Daoy (cell line): Measurements from ENCODE around the gene EFEMP2. TPM values are rescaled to one million over a fixed set of nuclear protein-coding genes. Genes with fewer than 3 reads are reported as not detected.

Source experiments
- DNase-seq: peaks from one replicate; pipeline ENCODE4 v3.0.0-alpha.2; 2015; ENCODE audit warnings: low read depth
- total RNA-seq: library from RNA; depleted of rRNA; stranded (reverse); fragments of >200 nt; shearing (Covaris generic); gene quantifications from 2 replicates; pipeline ENCODE4 v1.2.3, GENCODE V29; 2014

EFEMP2 gene
- total RNA-seq, 1 experiment from 2014 or later = 7.1 TPM

DNA sequence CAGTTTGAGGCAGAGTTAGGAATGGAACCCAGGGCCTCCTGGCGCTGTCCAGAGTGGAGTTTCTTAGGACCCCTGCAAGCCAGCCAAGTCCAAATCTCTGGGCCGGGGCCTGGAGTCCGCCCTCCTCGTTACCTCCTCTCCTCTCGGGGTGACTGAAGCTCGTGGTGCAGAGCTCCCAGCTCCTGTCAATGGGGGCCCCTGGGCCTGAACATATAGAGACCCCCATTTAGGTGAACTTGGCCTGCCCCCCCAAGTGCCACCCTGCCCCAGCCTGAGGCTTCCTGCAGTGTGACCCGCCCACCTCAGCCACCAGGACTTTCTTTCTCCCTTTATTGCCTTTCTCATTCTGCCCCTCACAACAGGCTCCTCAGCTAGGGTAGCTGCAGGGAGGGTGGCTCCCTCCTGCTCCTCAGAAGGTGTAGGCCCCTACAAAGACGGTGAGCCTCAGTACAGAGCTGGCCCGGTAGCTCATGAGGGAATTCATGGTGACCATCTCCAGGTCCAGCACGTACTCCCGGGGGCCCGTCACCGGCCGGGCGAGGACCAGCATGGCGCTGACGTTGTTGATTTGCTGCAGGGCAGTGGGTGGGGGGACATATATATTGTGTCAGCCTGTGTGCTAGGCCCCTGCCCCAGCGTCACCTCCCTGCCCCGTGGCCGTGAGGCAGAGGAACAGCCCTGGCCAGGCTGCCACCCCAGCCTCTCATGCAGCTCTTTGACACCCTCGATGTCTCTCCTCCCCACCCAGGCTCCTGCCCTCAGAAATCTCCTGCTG, 5.9 kb downstream of the EFEMP2 start:
- no peak for DNase-seq

GRCh38 chr11:65865550-65866172, 6.9 kb downstream of the EFEMP2 start:
- DNase-seq = no peak

- no peak for DNase-seq
Observed at GRCh38 chr11:65864706-65865471, 7.7 kb downstream of the EFEMP2 start.

DNA sequence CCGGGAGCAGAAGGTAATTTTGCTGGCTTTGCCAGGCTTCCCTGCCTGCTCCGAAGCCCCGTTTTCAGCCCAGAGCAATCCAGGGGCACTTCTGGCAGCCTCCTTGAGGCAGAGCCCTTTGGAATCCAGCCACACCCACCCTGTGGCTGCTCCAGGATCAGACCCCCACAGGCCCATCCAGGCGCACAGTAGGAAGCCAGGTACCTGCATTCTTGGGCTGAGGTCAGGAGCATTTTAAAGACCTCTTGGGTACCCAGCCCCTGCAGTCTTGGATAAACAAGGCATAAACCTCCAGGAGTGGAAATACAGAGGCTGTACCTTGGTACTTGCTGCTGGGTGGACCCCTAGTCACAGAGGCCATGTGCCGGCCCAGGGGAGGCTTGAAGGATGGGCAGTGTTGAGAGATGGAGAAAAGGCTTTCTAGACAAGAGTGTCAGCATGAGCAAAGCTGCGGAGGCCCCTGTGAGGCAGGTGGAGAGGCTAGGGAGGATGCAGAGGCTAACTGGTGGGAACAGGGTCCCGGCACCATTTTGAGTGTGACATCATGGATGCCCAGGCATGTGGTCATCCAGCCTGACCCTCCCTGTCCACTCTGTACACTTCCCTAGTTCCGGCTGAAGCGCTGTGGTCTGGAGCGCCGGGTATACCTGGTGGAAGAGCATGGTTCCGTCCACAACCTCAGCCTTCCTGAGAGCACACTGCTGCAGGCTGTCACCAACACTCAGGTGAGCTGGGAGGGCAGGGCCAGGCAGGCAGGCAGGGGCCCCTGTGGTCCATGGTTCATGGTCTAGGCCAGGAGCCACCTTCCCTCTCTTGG, 8.5 kb downstream of the EFEMP2 start:
- DNase-seq = peak; percentile 1

- DNase-seq = peak; percentile 2
Observed at GRCh38 chr11:65862941-65863888, 9.4 kb downstream of the EFEMP2 start.

- DNase-seq = no peak
Observed at GRCh38 chr11:65862191-65862735, 10.3 kb downstream of the EFEMP2 start.

- DNase-seq = no peak
Observed at GRCh38 chr11:65861533-65862183, 10.9 kb downstream of the EFEMP2 start.

GRCh38 chr11:65861165-65861505, 11.5 kb downstream of the EFEMP2 start:
- no peak for DNase-seq

DNA sequence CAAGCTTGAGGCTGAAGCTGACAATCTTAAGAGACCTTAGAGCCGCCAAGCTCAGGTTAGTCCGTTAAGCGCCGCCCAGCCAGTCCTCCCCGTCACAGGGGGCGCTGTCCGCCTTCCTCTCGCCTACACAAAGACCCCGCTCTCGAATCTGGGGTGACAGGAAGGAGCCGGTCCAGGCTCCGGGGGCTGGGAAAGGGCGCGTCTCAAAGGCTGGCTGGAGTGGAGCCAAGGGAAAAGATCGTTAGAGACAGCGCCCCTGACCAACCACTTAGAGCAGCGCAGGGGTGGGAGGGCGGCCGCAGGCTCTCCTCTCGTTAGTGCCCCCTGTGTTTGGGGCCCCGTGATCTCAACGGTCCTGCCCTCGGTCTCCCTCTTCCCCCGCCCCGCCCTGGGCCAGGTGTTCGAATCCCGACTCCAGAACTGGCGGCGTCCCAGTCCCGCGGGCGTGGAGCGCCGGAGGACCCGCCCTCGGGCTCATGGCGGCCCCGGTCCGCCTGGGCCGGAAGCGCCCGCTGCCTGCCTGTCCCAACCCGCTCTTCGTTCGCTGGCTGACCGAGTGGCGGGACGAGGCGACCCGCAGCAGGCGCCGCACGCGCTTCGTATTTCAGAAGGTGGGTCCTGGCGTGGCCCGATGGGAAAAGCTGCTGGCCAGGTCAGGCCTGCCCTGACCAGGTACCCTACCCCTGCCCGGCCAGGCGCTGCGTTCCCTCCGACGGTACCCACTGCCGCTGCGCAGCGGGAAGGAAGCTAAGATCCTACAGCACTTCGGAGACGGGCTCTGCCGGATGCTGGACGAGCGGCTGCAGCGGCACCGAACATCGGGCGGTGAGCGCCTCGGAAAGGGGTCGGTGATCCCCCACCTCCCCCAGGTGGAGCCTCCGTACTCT, 12.1 kb downstream of the EFEMP2 start, which contains the start of gene MUS81:
Gene MUS81, plus strand, starts transcription at position 156 of the 887 bp plus-strand sequence. Its CDS starts 321 bp downstream, at position 477.
- peak; percentile 98 for DNase-seq

- DNase-seq = no peak
Observed at GRCh38 chr11:65859812-65860277, 12.8 kb downstream of the EFEMP2 start.

DNA sequence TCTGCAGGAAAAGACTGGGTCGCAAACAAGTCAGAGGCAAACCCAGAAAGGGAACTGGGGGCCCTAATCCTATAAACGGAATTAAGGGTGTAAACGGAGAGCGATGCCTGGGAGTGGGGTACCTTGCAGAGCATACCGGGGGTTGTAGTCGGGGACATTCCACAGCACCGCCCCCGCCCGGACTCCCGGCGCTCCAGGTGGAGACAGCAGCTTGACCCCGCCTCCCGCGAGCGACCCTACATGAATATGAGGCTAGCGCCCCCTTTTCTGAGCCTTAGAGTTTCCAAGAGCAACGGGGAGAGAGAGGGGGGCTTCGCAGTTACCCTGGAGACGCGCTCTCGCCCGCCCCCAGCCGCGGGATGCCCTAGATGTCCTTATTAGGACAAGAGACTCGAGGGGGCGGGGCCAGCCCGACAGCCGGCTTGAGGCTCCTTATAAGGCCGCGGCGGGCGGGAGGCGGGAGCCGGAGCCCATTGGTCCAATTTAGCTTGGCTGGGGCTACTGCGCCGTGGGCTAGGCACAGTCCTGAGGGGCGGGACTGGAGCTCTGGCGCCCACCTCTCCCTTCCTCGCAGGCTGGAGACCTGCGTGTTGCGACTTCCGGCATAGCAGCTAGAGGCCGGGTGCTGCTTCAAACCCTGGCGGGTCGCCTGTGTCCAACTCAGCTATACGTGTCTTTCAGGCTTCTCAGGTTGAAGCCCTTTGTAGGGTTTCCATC, 13.3 kb downstream of the EFEMP2 start:
- peak; percentile 99 for DNase-seq

GRCh38 chr11:65858681-65859087, 13.9 kb downstream of the EFEMP2 start:
- DNase-seq = no peak

- peak; percentile 99 for DNase-seq
Observed at GRCh38 chr11:65857853-65858680, 14.5 kb downstream of the EFEMP2 start, which contains the start of gene CFL1. CFL1 (minus strand) TSS chr11:65858180; CDS start chr11:65858099, 81 bp downstream.

DNA sequence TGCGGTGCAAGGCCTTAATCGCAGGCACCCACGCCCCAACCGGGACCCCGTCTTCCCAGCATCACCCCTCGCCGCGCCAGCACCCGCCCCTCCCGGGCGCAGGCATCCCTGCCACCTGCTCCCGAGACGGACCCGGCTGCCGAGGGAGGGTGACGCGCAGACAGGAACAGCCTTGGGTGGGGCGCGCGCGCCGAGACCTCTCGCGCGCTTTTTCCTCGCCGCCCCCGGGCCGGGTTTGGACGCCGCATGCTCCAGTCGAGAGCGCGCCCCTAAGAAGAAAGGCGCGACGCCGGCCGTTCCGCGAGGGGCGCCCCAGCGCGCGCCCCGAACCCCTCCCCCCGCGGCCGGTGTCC, 15.1 kb downstream of the EFEMP2 start:
- no peak for DNase-seq

DNA sequence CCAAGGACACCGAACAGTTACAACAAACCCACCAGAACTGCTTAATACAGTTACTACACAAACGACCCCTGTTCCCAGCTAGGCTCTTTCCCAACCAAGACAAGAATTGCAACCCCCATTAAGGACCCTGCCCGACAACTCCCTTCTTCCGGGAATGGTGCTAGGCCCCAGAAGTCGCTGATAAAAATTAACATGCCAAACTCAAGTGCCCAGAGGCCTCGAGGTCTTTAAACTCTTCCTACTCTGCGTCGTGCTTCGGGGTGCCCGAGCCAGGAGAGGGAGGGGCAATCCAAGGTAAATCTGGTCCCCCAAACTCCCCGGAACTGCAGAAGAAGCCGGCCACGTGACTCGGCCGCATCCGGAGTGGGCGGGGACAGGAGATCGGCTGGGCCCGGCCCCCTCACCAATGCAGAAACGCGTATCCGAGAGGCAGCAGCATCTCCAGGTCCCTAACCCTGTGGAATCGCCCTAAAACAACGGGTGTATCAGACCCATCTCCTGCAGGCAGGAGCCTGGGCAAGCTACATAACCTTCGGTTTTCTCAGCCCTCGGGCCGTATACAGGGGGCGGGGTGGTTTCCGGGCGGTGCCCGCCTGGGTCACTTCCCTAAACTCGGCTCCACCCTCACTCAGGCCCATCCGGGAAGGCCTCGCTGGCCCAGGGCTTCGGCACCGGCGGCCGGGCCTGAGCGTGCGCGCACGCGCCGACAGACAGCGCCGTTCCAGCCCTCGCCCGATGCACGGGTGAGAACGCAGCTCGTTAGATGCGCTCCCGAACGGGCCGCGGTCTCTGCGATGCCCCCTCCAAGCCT, 15.7 kb downstream of the EFEMP2 start:
- peak; percentile 80 for DNase-seq

DNA sequence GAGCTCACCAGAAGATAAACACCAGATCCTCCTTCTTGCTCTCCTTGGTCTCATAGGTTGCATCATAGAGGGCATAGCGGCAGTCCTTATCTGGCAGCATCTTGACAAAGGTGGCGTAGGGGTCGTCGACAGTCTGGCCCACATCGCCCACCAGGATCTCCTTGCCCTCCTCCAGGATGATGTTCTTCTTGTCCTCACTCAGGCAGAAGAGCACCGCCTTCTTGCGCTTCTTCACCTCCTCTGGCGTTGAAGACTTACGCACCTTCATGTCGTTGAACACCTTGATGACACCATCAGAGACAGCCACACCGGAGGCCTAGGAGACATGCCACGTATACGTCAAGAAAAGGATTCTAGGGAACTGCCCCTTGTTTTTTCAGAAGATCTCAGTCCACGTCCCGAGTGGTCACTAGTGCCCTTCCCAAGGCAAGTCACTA, 16.7 kb downstream of the EFEMP2 start:
- DNase-seq = no peak
